Measurements from ENCODE around the gene SARDH. TPM values are rescaled to one million over a fixed set of nuclear protein-coding genes. Genes with fewer than 3 reads are reported as not detected.
A peak's percentile ranks its signal among the peaks of the same experiment; 100 is the strongest.

Gene SARDH
- total and polyA plus RNA-seq, 4 donors: 6.9 to 10.5 (median 8.8) TPM

DNA sequence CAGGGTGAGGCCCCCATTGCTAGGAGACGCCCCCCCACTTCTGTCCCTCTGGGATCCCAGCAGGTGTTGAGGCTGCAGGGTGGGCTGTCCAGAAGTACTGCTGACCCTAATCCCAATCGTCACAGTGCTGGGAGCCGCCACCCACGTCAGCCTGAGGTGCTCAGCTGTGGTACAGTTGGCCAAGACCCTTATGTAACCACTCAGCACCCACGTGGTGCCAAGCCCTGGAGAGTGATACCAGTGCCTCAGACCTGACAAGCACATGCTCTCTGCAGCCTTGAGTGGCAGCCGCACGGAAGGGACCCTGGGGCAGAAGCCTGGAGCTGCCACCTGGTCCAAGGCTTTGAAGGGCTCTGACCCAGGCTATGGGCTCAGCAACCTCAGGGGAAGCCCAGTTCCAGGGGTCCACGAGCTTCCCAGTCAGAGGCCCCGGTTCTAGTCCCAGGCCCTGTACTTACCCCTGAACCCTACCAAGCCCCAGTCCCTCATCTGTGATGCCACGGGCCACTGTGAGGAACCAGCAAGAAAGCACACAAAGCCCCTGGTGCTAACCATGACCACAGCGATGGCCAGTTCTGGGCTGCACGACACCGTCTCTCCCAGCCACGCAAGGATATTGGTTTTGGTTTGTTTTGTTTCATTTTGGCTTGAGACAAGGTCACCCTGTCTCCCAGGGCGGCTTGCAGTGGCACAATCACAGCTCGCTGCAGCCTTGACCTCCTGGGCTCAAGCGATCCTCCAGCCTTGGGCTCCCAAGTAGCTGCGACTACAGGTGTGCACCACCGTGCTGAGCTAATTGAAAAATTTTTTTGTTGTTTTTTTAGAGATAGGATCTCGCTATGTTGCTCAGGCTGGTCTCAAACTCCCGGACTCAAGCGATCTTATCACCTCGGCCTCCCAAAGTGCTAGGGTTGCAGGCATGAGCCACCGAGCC, 51.2 kb downstream of the SARDH start:
- H3K4me3 ChIP-seq (ENCODE audit: low read depth, low read length): no peak overlapping the region
- H3K27ac ChIP-seq (ENCODE audit: low read depth, low read length): no peak overlapping the region
- WGBS (ENCODE audit: insufficient coverage): 91% methylated on average over 21 of the region's 24 CpGs
- no peaks in the 10 kb centered on the region for H3K27me3 ChIP-seq (ENCODE audit: control insufficient read depth, insufficient read depth, low read length)
- peaks cover 43% of the 10 kb centered on the region for H3K36me3 ChIP-seq (ENCODE audit: control insufficient read depth, insufficient read depth, low read length)
- H3K4me1 ChIP-seq (ENCODE audit: control insufficient read depth, insufficient read depth, low read length): peaks cover 41% of the 10 kb centered on the region
- no peak for DNase-seq (ENCODE audit: low read depth in 4 of 6, low spot score in 6 of 6)
- H3K9me3 ChIP-seq (ENCODE audit: control insufficient read depth, insufficient read depth, low read length): no peaks in the 10 kb centered on the region

DNA sequence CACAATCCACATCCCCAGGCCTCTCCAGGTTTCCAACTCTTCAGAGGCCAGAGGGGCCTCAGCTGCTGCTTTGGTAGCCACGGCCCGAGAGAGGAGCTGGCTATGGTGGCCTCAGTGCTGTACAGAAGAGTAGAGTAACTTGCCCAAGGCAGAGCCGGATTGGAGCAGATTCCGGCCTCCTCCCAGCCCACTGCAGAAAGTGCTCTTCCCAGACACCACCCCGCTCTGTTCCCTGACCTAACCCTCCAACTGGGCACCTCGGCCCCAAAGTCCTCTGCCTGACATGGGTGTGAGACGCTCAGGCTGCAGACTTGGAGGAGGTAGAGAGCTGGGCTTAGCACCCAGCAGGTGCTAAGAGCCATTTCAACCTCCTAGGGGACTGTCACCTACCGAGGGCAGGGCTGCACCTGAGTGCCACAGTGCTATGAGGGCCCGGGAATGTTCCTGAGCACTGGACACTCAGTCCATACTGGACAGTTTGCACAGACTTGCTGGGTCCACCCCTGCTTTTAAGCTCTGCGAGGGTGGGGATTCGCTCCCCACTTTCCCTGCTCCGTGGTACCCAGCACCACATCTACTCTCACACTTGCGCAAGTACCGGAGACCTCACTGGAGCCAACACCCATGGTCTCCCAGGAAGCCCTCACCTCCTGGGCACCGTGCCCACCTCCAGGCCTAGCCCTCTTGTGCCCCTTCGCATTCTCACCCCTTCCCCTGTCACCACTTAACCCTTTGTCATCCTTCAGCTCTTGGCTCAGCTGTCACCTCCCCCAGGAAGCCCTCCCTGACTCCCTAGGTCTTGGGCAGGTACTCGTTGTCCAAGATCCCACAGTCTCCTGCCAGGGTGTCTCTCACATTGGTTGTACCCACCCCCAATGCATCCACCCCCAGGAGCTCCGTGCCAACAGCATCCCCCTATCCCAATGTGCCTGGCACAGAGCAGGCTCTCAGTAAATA, 52.2 kb downstream of the SARDH start:
- WGBS (ENCODE audit: insufficient coverage): 86% methylated on average over 17 of the region's 18 CpGs
- H3K9me3 ChIP-seq (ENCODE audit: control insufficient read depth, insufficient read depth, low read length): no peaks in the 10 kb centered on the region
- H3K27me3 ChIP-seq (ENCODE audit: control insufficient read depth, insufficient read depth, low read length): no peaks in the 10 kb centered on the region
- no peak overlapping the region for H3K27ac ChIP-seq (ENCODE audit: low read depth, low read length)
- peaks cover 43% of the 10 kb centered on the region for H3K36me3 ChIP-seq (ENCODE audit: control insufficient read depth, insufficient read depth, low read length)
- DNase-seq (ENCODE audit: low read depth in 4 of 6, low spot score in 6 of 6): no peak
- no peak overlapping the region for H3K4me3 ChIP-seq (ENCODE audit: low read depth, low read length)
- peaks cover 36% of the 10 kb centered on the region for H3K4me1 ChIP-seq (ENCODE audit: control insufficient read depth, insufficient read depth, low read length)

DNA sequence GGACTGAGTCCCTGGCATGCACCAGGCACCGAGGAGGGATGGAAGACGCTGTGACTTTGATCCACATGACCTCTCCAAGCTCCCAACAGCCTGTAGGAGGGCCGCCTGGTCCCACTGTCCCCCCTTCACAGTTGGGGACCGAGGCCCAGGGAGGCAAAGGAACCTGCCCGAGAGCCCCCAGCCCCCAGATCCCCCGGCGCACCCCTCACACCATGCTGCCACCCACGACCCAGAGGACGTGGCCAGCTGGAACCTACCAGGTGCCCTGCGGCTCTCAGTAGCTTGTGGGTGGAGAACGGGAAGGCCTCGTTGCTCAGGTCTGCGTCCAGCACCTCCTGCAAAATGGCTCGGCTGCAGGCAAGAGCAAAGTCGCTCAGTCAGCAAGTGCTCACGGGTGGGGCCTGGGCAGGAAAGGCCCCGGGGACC, 53.2 kb downstream of the SARDH start:
- WGBS (ENCODE audit: insufficient coverage): 68% methylated on average over 9 of the region's 17 CpGs
- DNase-seq (ENCODE audit: low read depth in 4 of 6, low spot score in 6 of 6): no peak
- Histone ChIP-seq H3K36me3 (ENCODE audit: control insufficient read depth, insufficient read depth, low read length) (peaks cover 46% of the 10 kb centered on the region), H3K27me3 (ENCODE audit: control insufficient read depth, insufficient read depth, low read length) (no peaks in the 10 kb centered on the region), H3K4me1 (ENCODE audit: control insufficient read depth, insufficient read depth, low read length) (peaks cover 38% of the 10 kb centered on the region), H3K27ac (ENCODE audit: low read depth, low read length) (no peak overlapping the region), H3K4me3 (ENCODE audit: low read depth, low read length) (no peak overlapping the region), H3K9me3 (ENCODE audit: control insufficient read depth, insufficient read depth, low read length) (no peaks in the 10 kb centered on the region)

DNA sequence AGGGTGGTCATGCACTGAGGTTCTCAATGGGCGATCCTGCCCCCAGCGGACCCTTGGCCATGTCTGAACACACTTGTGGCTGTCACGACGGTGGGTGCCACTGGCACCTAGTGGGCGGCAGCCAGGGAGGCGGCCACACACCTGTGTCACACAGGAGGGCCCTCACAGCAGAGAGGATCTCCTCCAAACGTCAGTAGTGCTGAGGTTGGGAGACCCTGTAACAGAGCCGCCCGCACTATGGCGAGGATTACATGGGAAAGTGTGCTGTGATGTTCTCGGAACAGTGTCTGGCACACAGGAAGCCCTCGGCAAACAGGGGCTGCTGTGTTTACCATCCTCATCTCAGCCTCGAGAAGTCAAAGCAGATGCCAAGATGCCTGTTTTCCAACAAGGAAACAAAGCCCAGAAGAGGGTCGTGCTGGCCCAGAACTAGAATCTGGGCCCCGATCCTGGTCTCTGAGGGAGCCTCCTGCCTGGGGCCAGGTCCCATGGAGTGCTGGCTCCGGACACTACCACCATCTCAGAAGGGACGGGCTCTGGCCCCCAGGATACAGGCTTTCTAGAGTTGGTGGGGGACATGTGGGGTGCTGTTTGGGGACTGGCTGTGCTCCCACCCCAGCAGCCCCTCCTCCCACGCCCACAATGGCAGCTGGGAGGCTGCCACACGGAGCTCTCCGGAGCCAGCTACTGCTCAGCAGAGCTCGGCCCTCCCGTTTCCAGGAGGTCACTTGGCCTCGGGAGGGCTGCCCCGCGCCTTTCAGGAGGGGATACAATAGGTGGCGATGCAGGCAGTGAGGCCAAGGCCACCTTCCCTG, 53.8 kb downstream of the SARDH start:
- H3K36me3 ChIP-seq (ENCODE audit: control insufficient read depth, insufficient read depth, low read length): peaks cover 47% of the 10 kb centered on the region
- H3K4me1 ChIP-seq (ENCODE audit: control insufficient read depth, insufficient read depth, low read length): peaks cover 44% of the 10 kb centered on the region
- peak overlapping the region; percentile 50 for H3K27ac ChIP-seq (ENCODE audit: low read depth, low read length)
- 42% methylated on average over 23 of the region's 26 CpGs for WGBS (ENCODE audit: insufficient coverage)
- peak in 1 of 6 donors; percentile 84 for DNase-seq (ENCODE audit: low read depth in 4 of 6, low spot score in 6 of 6)
- no peak overlapping the region for H3K4me3 ChIP-seq (ENCODE audit: low read depth, low read length)
- no peaks in the 10 kb centered on the region for H3K9me3 ChIP-seq (ENCODE audit: control insufficient read depth, insufficient read depth, low read length)
- H3K27me3 ChIP-seq (ENCODE audit: control insufficient read depth, insufficient read depth, low read length): no peaks in the 10 kb centered on the region

DNA sequence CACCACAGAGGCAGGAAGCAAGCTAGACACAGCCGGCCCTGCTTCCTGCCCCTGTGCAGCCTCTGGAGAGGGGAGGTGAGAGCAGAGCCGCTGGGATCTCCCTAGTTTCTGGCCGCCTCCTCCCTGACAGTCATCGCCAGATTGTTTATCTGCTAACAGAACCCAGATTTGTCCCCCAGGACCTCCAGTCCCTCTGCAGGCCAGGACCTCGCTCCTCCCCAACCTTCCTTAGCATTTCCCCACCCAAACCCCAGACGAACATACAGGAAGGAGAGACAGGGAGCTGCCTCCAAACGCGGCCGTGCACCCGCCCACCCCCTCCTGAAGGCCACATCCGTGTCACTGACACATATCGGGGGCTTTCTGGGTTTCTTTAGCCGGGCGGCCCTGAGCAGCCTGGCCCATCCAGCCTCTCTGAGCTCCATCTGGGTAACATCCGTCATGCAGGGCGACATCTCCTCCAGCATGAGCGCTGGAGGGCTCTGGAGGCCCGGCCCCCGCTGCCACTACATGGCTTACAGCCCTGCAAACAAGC, 54.5 kb downstream of the SARDH start:
- Histone ChIP-seq H3K36me3 (ENCODE audit: control insufficient read depth, insufficient read depth, low read length) (peaks cover 44% of the 10 kb centered on the region), H3K4me1 (ENCODE audit: control insufficient read depth, insufficient read depth, low read length) (peaks cover 51% of the 10 kb centered on the region), H3K27ac (ENCODE audit: low read depth, low read length) (peak overlapping the region; percentile 50), H3K27me3 (ENCODE audit: control insufficient read depth, insufficient read depth, low read length) (no peaks in the 10 kb centered on the region), H3K4me3 (ENCODE audit: low read depth, low read length) (no peak overlapping the region), H3K9me3 (ENCODE audit: control insufficient read depth, insufficient read depth, low read length) (no peaks in the 10 kb centered on the region)
- DNase-seq (ENCODE audit: low read depth in 4 of 6, low spot score in 6 of 6): peak in 1 of 6 donors; percentile 41
- WGBS (ENCODE audit: insufficient coverage): 54% methylated on average over 19 of the region's 19 CpGs

DNA sequence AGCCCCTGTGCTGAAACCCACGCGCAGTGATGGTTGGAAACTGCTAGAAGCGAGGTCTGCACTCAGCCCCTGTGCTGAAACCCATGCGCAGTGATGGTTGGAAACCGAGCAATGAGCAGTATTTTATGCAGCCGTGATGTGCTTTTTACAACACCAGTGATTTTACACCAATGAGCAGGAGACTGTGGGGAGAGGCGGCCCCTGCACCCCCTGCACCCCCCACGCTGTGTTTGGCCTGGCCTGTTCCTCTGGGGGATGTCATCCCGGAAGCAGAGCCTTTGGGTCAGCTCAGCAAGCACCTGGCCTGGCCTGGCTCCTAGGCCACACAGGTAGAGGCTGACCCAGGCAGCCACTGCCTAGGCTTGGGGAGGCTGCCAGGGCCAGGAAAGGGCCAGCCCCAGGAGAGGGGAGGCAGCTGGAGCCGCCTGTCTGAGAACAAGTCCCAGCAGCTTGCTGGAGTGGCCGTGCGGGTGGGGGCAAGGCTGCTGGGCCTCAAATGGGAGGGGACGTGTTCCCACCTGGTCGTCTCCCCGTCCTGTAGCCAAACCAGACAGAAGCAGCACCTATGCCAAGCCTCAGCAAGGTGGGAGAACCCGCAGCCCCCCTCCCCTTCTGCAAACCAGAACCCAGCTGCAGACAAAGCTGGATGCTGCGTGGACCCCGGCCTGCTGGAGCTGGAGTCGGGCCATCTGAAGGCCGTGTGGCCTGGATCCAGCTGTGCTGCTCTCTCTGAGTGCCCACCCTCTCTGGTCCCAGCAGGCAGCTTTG, 55.1 kb downstream of the SARDH start:
- no peak for DNase-seq (ENCODE audit: low read depth in 4 of 6, low spot score in 6 of 6)
- no peaks in the 10 kb centered on the region for H3K27me3 ChIP-seq (ENCODE audit: control insufficient read depth, insufficient read depth, low read length)

DNA sequence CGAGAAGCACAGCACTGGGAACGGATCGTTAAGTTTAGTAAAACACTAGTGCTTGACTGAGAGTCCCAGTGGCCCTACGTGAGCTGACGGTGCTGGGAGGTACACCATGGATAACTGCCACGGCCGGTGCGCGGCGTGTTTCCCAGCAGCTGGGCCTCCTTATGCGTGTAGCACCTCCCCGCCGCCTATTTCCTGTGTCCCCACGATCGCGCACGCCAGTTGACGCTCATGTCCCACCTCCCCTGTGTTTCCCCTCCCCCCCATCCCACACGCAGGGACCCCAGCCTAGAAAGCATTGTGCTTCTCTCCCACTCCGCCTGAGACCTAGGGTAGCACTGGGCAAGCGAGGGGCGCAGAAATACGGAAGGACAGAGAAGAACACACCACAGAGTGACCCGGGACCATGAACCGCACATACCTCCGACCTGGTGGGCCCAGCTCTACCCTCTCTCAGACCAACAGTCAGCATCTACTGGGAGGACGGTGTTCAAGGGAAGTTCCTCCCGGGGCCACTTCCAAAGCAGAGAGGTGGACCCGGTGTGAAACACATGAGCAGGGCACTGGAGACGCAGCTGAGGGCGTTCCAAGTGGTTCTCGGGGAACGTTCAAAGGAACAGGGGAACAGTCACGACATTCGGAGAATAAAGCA, 56.4 kb downstream of the SARDH start:
- peaks cover 51% of the 10 kb centered on the region for H3K4me1 ChIP-seq (ENCODE audit: control insufficient read depth, insufficient read depth, low read length)
- H3K36me3 ChIP-seq (ENCODE audit: control insufficient read depth, insufficient read depth, low read length): peaks cover 40% of the 10 kb centered on the region
- H3K27ac ChIP-seq (ENCODE audit: low read depth, low read length): no peak overlapping the region
- no peak for DNase-seq (ENCODE audit: low read depth in 4 of 6, low spot score in 6 of 6)
- 91% methylated on average over 34 of the region's 35 CpGs for WGBS (ENCODE audit: insufficient coverage)
- no peaks in the 10 kb centered on the region for H3K27me3 ChIP-seq (ENCODE audit: control insufficient read depth, insufficient read depth, low read length)
- H3K4me3 ChIP-seq (ENCODE audit: low read depth, low read length): no peak overlapping the region
- H3K9me3 ChIP-seq (ENCODE audit: control insufficient read depth, insufficient read depth, low read length): no peaks in the 10 kb centered on the region

More for the DNA sequence above, 55.1 kb downstream of the SARDH start:
- 72% methylated on average over 17 of the region's 20 CpGs for WGBS (ENCODE audit: insufficient coverage)
- H3K27ac ChIP-seq (ENCODE audit: low read depth, low read length): peak overlapping the region; percentile 50
- peaks cover 42% of the 10 kb centered on the region for H3K36me3 ChIP-seq (ENCODE audit: control insufficient read depth, insufficient read depth, low read length)
- H3K9me3 ChIP-seq (ENCODE audit: control insufficient read depth, insufficient read depth, low read length): no peaks in the 10 kb centered on the region
- peaks cover 51% of the 10 kb centered on the region for H3K4me1 ChIP-seq (ENCODE audit: control insufficient read depth, insufficient read depth, low read length)
- no peak overlapping the region for H3K4me3 ChIP-seq (ENCODE audit: low read depth, low read length)

DNA sequence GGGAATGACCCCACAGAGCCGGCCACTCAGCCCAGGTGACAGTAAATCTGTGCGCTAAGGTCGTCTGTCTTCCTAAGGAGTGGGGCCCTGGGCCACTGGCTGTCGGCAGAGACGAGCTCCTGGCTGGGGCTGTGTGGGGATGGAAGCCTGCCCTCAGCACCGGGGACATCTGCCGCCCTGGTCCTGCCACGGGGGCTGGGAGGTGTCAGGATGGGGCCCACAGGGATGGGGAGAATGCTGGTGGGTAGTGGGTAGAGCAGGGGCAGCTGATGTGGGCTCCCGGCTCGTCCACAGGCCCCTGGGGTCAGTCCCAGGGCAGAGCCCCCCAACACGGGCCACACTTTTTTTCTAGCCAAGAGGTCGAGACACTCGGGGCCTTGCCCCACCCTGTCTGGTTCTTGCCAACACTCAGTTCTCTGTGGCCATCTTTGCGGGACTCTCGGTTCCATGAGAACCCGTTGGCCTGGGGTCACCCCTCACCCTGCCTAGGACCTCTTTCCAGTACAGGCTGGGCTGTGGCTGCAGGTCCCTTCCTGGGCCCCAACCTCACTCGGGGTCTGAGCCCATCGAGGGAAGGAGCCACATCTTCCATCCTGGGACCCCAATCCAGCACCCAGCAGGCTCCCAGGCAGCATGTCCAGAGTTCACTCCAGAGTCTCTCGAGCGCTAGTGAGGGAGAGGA, 57.0 kb downstream of the SARDH start:
- Histone ChIP-seq H3K9me3 (ENCODE audit: control insufficient read depth, insufficient read depth, low read length) (no peaks in the 10 kb centered on the region), H3K27me3 (ENCODE audit: control insufficient read depth, insufficient read depth, low read length) (no peaks in the 10 kb centered on the region), H3K27ac (ENCODE audit: low read depth, low read length) (no peak overlapping the region), H3K36me3 (ENCODE audit: control insufficient read depth, insufficient read depth, low read length) (peaks cover 37% of the 10 kb centered on the region), H3K4me3 (ENCODE audit: low read depth, low read length) (no peak overlapping the region), H3K4me1 (ENCODE audit: control insufficient read depth, insufficient read depth, low read length) (peaks cover 50% of the 10 kb centered on the region)
- DNase-seq (ENCODE audit: low read depth in 4 of 6, low spot score in 6 of 6): no peak
- WGBS (ENCODE audit: insufficient coverage): 84% methylated on average over 20 of the region's 20 CpGs
